Adrenal gland (tissue), 5 donors: ENCODE results near the gene STX18.

ENCODE experiments used
- CTCF ChIP-seq, 6 experiments: fragments of 450-650 bp in 4 of 6; fragments of 200-600 bp in 2 of 6; sonication (generic) in 1 of 6; IDR thresholded peaks; 1 replicate in 5 of 6; 2 replicates in 1 of 6; pipeline versions ENCODE4 v1.5.1 to v1.8.0; 2016 to 2021; ENCODE audit warnings: antibody characterized with exemption in 6 of 6, mild to moderate bottlenecking in 2 of 6, moderate library complexity in 1 of 6
- POLR2A ChIP-seq, 2 donors: fragments of 450-650 bp; IDR thresholded peaks; one replicate each; pipeline ENCODE4 v1.6.1; 2017; ENCODE audit warnings: antibody characterized with exemption in 2 of 2, mild to moderate bottlenecking in 2 of 2, moderate library complexity in 1 of 2
- donor health status: DM: no; HTN: no; CAD: no.

DNA sequence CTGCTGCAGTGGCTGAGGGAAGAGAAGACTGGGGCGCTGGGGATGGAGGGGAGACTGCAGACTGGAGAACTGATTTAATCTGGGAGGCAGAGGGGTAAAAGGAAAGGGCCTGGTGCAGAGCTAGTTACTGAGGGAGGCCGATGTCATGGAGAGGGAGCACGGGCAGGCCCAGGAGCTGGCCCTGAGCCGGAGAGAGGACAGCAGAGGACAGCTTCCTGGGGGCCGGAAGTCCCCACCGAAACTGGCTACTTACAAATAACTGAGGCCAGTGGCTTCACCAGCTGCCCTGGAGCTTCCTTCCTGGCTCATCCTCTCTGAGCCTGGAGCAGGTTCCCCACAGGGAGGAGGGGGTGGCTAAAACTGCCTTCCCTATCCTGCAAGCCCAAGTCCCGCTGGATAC is 128.0 kb downstream of the STX18 start:
- TF ChIP-seq CTCF (IDR thresholded peaks at IDR 0.05) (no peak), POLR2A (IDR thresholded peaks at IDR 0.05) (no peak)
